CD4-positive, CD25-positive, alpha-beta regulatory T cell (primary cell): ENCODE measurements around the gene KIF5C. TPM values are rescaled to one million over a fixed set of nuclear protein-coding genes. Genes with fewer than 3 reads are reported as not detected.
"Not testable (repeated sequence)": the region's sequence is repeated elsewhere in the genome, so short reads cannot be mapped to it uniquely, and the experiment has no call there.

ENCODE experiments used
- ATAC-seq, 2 donors: fragments of 150-1000 bp; cut with Tn5 transposase; one replicate each; pipeline ENCODE4 v1.10.0; 2021; ENCODE audit warnings: low read depth in 2 of 2, moderate number of reproducible peaks in 2 of 2, moderate library complexity in 1 of 2
- DNase-seq, 3 donors: peaks; one replicate each; pipeline versions ENCODE4 v3.0.0 to v3.0.0-alpha.2; 2012 to 2022; ENCODE audit warnings: mixed read lengths in 1 of 3
- H3K27ac ChIP-seq: one replicate; pipeline ENCODE4 v1.7.0; 2013; ENCODE audit warnings: mild to moderate bottlenecking, low read length; ENCODE audit not compliant: insufficient read depth, poor library complexity, severe bottlenecking
- H3K27me3 ChIP-seq: one replicate; pipeline ENCODE4 v1.7.0; 2013; ENCODE audit warnings: low read length; ENCODE audit not compliant: control insufficient read depth, insufficient read depth
- H3K36me3 ChIP-seq: one replicate; pipeline ENCODE4 v1.7.0; 2013; ENCODE audit warnings: mild to moderate bottlenecking, low read length, moderate library complexity; ENCODE audit not compliant: control insufficient read depth, insufficient read depth
- H3K4me1 ChIP-seq: 2 replicates; pipeline ENCODE4 v1.7.0; 2013; ENCODE audit warnings: mild to moderate bottlenecking, low read length; ENCODE audit not compliant: insufficient read depth, control insufficient read depth, poor library complexity, severe bottlenecking
- H3K4me3 ChIP-seq: one replicate; pipeline ENCODE4 v1.7.0; 2013; ENCODE audit warnings: low read depth, mild to moderate bottlenecking, low read length, moderate library complexity
- H3K9me3 ChIP-seq, 2 experiments: 1 replicate in 1 of 2; 2 replicates in 1 of 2; pipeline ENCODE4 v1.7.0; 2013; ENCODE audit warnings: low read length in 2 of 2, mild to moderate bottlenecking in 1 of 2, moderate library complexity in 1 of 2; ENCODE audit not compliant: control insufficient read depth in 2 of 2
- H3K27ac Mint-ChIP-seq, 3 donors: one replicate each; pipeline ENCODE4 v1.8.0; 2020 to 2022; ENCODE audit warnings: mild to moderate bottlenecking in 3 of 3, mixed read lengths in 3 of 3, moderate library complexity in 2 of 3
- H3K27me3 Mint-ChIP-seq: one replicate; pipeline ENCODE4 v1.8.0; 2022; ENCODE audit warnings: mild to moderate bottlenecking, mixed read lengths
- H3K36me3 Mint-ChIP-seq: one replicate; pipeline ENCODE4 v1.8.0; 2020; ENCODE audit warnings: mixed read lengths
- H3K4me1 Mint-ChIP-seq, 4 donors: one replicate each; pipeline ENCODE4 v1.8.0; 2020 to 2022; ENCODE audit warnings: mixed read lengths in 4 of 4, mild to moderate bottlenecking in 1 of 4
- H3K4me3 Mint-ChIP-seq, 4 donors: one replicate each; pipeline ENCODE4 v1.8.0; 2020 to 2022; ENCODE audit warnings: mild to moderate bottlenecking in 4 of 4, mixed read lengths in 4 of 4, moderate library complexity in 3 of 4
- H3K9me3 Mint-ChIP-seq, 7 donors: one replicate each; pipeline ENCODE4 v1.8.0; 2020 to 2022; ENCODE audit warnings: mixed read lengths in 7 of 7, mild to moderate bottlenecking in 3 of 7, moderate library complexity in 2 of 7
- polyA plus RNA-seq, 4 donors: library from polyadenylated mRNA; unstranded; fragments of 300-500 nt; fragmentation: Illumina TruSeq; gene quantifications; one replicate each; pipeline ENCODE4 v1.2.3, GENCODE V29; 2021
- total RNA-seq: library from RNA; stranded (reverse); gene quantifications from one replicate; pipeline ENCODE4 v1.2.3, GENCODE V29; 2022

Gene KIF5C
- total and polyA plus RNA-seq, 5 donors from 2014 or later, result 0.54 to 7.7 (median 1.5) TPM

DNA sequence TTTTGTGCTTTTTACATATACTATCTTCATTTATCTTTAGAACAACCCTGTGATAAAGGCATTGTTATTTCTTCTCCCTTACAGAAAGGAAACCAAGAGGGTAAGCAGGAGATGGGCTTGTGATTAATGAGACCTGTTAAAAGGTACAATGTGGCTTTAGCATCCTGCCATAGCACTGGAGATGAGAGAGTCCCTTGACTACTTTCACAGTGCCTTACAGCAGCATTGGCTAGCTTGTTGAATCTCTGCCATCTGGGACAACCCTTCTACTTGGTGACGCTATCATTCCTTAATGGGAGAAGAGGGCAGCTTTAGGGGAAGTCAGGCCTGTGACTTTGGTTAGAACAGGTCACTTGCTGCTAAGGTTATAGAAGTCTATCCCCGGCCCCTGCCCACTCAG is 95.4 kb downstream of the KIF5C start:
- DNase-seq (no peak), ATAC-seq (no peak)
- Histone ChIP-seq H3K4me1 (no peaks in the 10 kb centered on the region), H3K27ac (no peak overlapping the region), H3K27me3 (no peaks in the 10 kb centered on the region), H3K4me3 (no peak overlapping the region), H3K9me3 (no peaks in the 10 kb centered on the region), H3K36me3 (no peaks in the 10 kb centered on the region)
- no peaks in the 10 kb centered on the region for H3K27me3 Mint-ChIP-seq
- no peak overlapping the region for H3K27ac Mint-ChIP-seq
- H3K9me3 Mint-ChIP-seq, result no peaks in the 10 kb centered on the region
- peaks cover 7% of the 10 kb centered on the region for H3K36me3 Mint-ChIP-seq
- H3K4me1 Mint-ChIP-seq, result peaks cover 0 to 5% (median 3%) of the 10 kb centered on the region in 4 donors
- no peak overlapping the region for H3K4me3 Mint-ChIP-seq

DNA sequence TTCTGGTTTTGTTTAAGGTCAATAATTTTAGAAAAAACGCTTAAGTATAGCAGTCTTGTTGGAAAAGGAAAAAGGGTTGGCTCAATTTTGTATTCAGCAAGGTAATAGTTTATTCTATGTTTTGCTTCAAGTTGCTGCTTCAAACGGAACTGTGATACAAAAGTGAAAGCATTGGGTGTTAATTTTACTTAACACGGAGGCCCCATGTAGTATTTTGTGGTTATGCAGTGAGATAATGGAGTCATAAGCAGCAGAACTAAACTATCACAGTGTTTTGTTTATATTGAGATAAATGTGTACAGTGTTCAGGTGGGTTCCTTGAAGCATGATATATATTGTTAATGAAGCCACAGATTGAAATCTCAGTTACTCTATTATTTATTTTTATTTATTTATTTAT is 96.5 kb downstream of the KIF5C start:
- Mint-ChIP-seq H3K4me1 (peaks cover 0 to 7% (median 3%) of the 10 kb centered on the region in 4 donors), H3K9me3 (no peaks in the 10 kb centered on the region), H3K27me3 (no peaks in the 10 kb centered on the region), H3K4me3 (no peak overlapping the region), H3K36me3 (peaks cover 7% of the 10 kb centered on the region), H3K27ac (no peak overlapping the region)
- no peaks in the 10 kb centered on the region for H3K9me3 ChIP-seq
- H3K36me3 ChIP-seq, result no peaks in the 10 kb centered on the region
- H3K4me3 ChIP-seq, result no peak overlapping the region
- no peaks in the 10 kb centered on the region for H3K27me3 ChIP-seq
- H3K27ac ChIP-seq, result no peak overlapping the region
- no peaks in the 10 kb centered on the region for H3K4me1 ChIP-seq
- DNase-seq, result peak in 1 of 3 donors; percentile 42
- no peak for ATAC-seq

DNA sequence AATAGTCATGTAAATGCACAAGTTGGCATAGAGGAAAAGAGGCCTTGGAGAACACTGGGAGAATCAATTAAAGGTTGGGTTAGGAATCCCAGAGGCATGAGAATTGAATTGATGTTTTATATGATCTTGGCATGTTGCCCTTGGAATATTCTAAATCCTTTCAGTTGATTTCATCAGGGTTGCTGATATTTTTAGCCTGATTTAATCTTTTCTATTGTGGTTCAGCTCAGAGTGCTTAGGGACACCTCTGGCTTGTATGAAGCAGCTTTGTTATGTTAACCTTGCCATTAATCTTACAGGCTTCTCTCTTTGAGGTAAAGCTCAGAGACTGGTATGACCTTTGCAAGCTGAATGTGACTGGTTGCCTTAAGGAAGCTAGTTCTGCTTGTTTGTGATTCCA is 99.1 kb downstream of the KIF5C start:
- no peak overlapping the region for H3K4me3 Mint-ChIP-seq
- no peaks in the 10 kb centered on the region for H3K27me3 Mint-ChIP-seq
- no peaks in the 10 kb centered on the region for H3K9me3 Mint-ChIP-seq
- ATAC-seq, result no peak
- no peak for DNase-seq
- H3K4me1 Mint-ChIP-seq, result peaks cover 0 to 7% (median 3%) of the 10 kb centered on the region in 4 donors
- no peak overlapping the region for H3K4me3 ChIP-seq
- H3K4me1 ChIP-seq, result no peaks in the 10 kb centered on the region
- no peaks in the 10 kb centered on the region for H3K27me3 ChIP-seq
- no peak overlapping the region for H3K27ac Mint-ChIP-seq
- H3K27ac ChIP-seq, result no peak overlapping the region
- no peaks in the 10 kb centered on the region for H3K9me3 ChIP-seq
- H3K36me3 ChIP-seq, result no peaks in the 10 kb centered on the region
- H3K36me3 Mint-ChIP-seq, result peaks cover 7% of the 10 kb centered on the region

DNA sequence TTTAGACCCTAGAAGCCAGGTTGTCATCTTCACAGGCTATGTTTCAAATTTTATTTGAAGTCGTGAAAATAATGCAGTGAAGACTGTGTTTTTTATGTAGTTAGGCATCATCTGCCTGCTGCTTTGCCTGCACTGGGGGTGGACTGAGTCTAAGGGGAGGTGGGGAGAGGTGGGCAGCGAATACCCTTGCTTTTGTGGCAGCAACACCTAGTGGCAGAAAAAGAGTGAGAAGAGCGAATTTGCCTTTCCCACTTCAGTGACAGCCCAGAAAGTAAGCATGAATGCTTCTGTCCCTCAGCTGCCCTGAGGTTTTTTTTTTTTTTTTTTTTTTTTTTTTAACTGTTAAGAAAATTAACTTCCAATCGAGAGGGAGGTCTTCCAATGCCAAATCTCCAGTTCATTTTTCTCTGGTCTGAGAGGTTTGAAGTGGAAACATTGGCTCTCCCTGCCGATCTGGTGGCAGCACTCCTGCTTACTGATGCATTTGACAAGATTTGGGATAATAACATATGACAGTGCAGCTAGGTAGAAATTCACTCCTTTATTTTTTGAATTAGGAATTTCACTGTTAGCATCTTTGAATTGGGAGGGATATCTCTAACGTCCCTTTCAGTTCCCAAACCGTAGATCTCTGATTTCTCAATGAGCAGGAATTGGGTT is 103.1 kb downstream of the KIF5C start:
- H3K9me3 Mint-ChIP-seq, result no peaks in the 10 kb centered on the region
- peaks cover 9% of the 10 kb centered on the region for H3K36me3 Mint-ChIP-seq
- Histone ChIP-seq H3K4me1 (no peaks in the 10 kb centered on the region), H3K27me3 (no peaks in the 10 kb centered on the region), H3K27ac (no peak overlapping the region), H3K9me3 (no peaks in the 10 kb centered on the region), H3K4me3 (no peak overlapping the region), H3K36me3 (no peaks in the 10 kb centered on the region)
- H3K4me3 Mint-ChIP-seq, result no peak overlapping the region
- DNase-seq (no peak), ATAC-seq (no peak)
- no peaks in the 10 kb centered on the region for H3K27me3 Mint-ChIP-seq
- no peak overlapping the region for H3K27ac Mint-ChIP-seq
- peaks cover 0 to 4% (median 1%) of the 10 kb centered on the region in 4 donors for H3K4me1 Mint-ChIP-seq

DNA sequence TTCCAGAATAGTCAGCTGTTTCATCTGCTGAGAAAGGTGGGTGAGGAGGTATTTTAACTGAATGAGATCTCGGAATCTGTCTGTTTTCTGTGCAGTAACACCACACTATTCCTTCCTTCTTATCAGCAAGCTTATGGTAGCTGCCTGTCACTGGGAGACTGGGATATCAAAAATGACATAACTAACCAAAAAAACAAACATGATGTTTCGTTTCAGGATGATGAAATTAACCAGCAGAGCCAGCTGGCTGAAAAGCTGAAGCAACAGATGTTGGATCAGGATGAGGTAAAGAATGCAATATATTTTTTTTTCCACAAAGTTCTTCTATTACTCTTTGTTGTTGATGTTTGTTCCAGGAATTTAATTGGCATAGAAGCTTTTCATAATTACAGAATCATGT is 103.7 kb downstream of the KIF5C start:
- H3K27me3 ChIP-seq, result no peaks in the 10 kb centered on the region
- peaks cover 4% of the 10 kb centered on the region for H3K36me3 Mint-ChIP-seq
- H3K4me3 Mint-ChIP-seq, result no peak overlapping the region
- H3K4me1 Mint-ChIP-seq, result peaks cover 0 to 4% (median 1%) of the 10 kb centered on the region in 4 donors
- H3K27ac ChIP-seq, result no peak overlapping the region
- H3K36me3 ChIP-seq, result peaks cover 1% of the 10 kb centered on the region
- no peaks in the 10 kb centered on the region for H3K4me1 ChIP-seq
- no peak for DNase-seq
- H3K9me3 Mint-ChIP-seq, result peaks cover 0 to under 1% (median 0%) of the 10 kb centered on the region in 7 donors
- no peak overlapping the region for H3K27ac Mint-ChIP-seq
- H3K4me3 ChIP-seq, result no peak overlapping the region
- ATAC-seq, result no peak
- no peaks in the 10 kb centered on the region for H3K9me3 ChIP-seq
- no peaks in the 10 kb centered on the region for H3K27me3 Mint-ChIP-seq

DNA sequence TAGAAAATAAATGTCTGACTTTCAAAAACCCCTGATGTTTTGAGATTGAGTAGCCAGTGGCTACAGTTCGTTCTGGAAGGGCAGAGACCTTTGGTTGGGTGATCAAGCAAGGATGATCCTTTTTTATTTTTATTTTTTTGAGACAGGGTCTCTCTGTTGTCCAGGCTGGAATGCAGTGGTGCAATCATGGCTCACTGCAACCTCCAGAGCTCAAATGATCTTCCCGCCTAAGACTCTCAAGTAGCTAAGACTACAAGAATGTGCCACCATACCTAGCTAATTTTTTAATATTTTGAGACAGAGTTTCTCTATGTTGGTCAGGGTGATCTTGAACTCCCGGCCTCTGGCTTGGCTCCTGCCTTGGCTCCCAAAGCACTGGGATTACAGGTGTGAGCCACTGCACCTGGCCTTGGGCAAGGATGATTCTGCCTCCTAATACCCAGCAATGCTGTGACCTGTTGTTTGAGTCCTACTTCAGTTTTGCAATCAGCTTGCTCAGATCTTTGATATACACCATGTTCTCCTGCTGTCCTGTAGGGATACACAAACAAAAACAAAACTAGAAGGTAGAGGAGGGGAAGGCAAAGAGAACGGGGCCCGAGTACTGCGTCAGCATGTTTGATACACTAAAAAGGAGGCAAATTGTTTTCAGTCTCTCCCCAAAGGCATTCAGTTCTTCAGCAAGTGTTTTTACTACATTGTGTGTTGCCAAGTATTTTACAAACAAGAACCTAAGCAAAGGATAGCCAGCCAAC is 104.3 kb downstream of the KIF5C start:
- Mint-ChIP-seq H3K9me3 (peaks cover 0 to 1% (median 0%) of the 10 kb centered on the region in 7 donors), H3K27ac (no peak overlapping the region), H3K4me3 (no peak overlapping the region), H3K27me3 (no peaks in the 10 kb centered on the region), H3K36me3 (peaks cover 3% of the 10 kb centered on the region), H3K4me1 (peaks cover 0 to 4% (median 1%) of the 10 kb centered on the region in 4 donors)
- H3K4me3 ChIP-seq, result no peak overlapping the region
- H3K36me3 ChIP-seq, result peaks cover 7% of the 10 kb centered on the region
- DNase-seq (no peak), ATAC-seq (no peak)
- no peaks in the 10 kb centered on the region for H3K4me1 ChIP-seq
- H3K9me3 ChIP-seq, result no peaks in the 10 kb centered on the region
- no peak overlapping the region for H3K27ac ChIP-seq
- no peaks in the 10 kb centered on the region for H3K27me3 ChIP-seq

DNA sequence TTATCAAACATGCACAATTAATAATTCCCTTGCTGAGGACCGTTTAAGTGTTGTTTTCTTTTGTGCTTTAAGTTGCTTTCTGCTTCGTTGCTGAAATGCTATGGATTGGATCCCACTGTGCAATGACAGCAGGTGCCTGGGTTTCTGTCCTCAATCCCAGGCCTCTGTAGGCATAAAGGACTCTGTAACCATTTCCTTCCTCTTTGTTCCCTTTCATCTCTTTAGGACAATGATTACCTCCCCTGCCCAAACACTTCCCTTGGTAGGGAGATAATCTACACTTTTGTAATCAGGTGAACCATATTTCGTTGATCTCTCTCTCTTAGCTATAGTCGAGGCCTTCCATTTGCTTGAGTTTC is 104.9 kb downstream of the KIF5C start:
- H3K36me3 Mint-ChIP-seq, result peaks cover 3% of the 10 kb centered on the region
- H3K4me3 Mint-ChIP-seq, result no peak overlapping the region
- H3K27me3 ChIP-seq, result no peaks in the 10 kb centered on the region
- peaks cover 0 to 4% (median 1%) of the 10 kb centered on the region in 4 donors for H3K4me1 Mint-ChIP-seq
- DNase-seq (no peak), ATAC-seq (no peak)
- H3K9me3 ChIP-seq, result no peaks in the 10 kb centered on the region
- peaks cover 7% of the 10 kb centered on the region for H3K36me3 ChIP-seq
- no peaks in the 10 kb centered on the region for H3K4me1 ChIP-seq
- no peak overlapping the region for H3K4me3 ChIP-seq
- H3K27me3 Mint-ChIP-seq, result no peaks in the 10 kb centered on the region
- H3K27ac Mint-ChIP-seq, result no peak overlapping the region
- H3K27ac ChIP-seq, result no peak overlapping the region
- peaks cover 0 to 1% (median 0%) of the 10 kb centered on the region in 7 donors for H3K9me3 Mint-ChIP-seq

DNA sequence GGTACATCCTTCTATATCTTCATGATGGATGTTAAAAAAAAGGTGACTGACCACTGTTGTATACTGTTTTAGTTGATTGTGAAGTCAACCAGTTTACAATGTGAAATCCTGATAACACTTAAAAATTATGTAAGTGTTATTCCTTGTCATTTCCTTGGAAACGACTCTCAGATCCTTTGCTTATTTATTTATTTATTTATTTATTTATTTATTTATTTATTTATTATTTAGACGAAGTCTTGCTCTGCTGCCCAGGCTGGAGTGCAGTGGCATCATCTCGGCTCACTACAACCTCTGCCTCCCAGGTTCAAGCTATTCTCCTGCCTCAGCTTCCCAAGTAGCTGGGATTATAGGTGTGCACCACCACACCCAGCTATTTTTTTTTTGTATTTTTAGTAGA is 105.5 kb downstream of the KIF5C start:
- not testable (repeated sequence) for H3K27me3 Mint-ChIP-seq, H3K9me3 Mint-ChIP-seq, H3K4me3 ChIP-seq, H3K4me1 ChIP-seq, H3K36me3 Mint-ChIP-seq, ATAC-seq, H3K27ac Mint-ChIP-seq, H3K9me3 ChIP-seq, H3K36me3 ChIP-seq, DNase-seq, H3K4me1 Mint-ChIP-seq, H3K4me3 Mint-ChIP-seq, H3K27ac ChIP-seq, H3K27me3 ChIP-seq
